ENCODE results near the gene GABRB1.

Gene GABRB1

GRCh38 chr4:47061435-47061834 lies 30.1 kb downstream of the GABRB1 start:
- no peak overlapping the region for H3K27ac ChIP-seq

GRCh38 chr4:47065051-47065481 lies 33.7 kb downstream of the GABRB1 start:
- no peak for TF ChIP-seq CTCF (IDR thresholded peaks at IDR 0.05)
- Histone ChIP-seq H3K27ac (no peak overlapping the region), H3K4me3 (no peak overlapping the region)
- no peak for DNase-seq (ENCODE audit: low spot score)

More at GRCh38 chr4:47061435-47061834, 30.1 kb downstream of the GABRB1 start:
- no peak for DNase-seq (ENCODE audit: low spot score)
- TF ChIP-seq CTCF (IDR thresholded peaks at IDR 0.05), result no peak
- H3K4me3 ChIP-seq, result no peak overlapping the region

- TF ChIP-seq CTCF (IDR thresholded peaks at IDR 0.05), result no peak
- H3K27ac ChIP-seq, result no peak overlapping the region
- H3K4me3 ChIP-seq, result no peak overlapping the region
- DNase-seq (ENCODE audit: low spot score), result no peak
Observed at GRCh38 chr4:47068986-47069385, 37.6 kb downstream of the GABRB1 start.

- Histone ChIP-seq H3K4me3 (no peak overlapping the region), H3K27ac (no peak overlapping the region)
- TF ChIP-seq CTCF (IDR thresholded peaks at IDR 0.05), result no peak
- no peak for DNase-seq (ENCODE audit: low spot score)
Observed at GRCh38 chr4:47071901-47072341, 40.6 kb downstream of the GABRB1 start.

GRCh38 chr4:47073647-47074046 lies 42.3 kb downstream of the GABRB1 start:
- TF ChIP-seq CTCF (IDR thresholded peaks at IDR 0.05), result no peak
- H3K4me3 ChIP-seq, result no peak overlapping the region
- DNase-seq (ENCODE audit: low spot score), result no peak

GRCh38 chr4:47074816-47075215 lies 43.4 kb downstream of the GABRB1 start:
- H3K4me3 ChIP-seq, result no peak overlapping the region
- no peak for TF ChIP-seq CTCF (IDR thresholded peaks at IDR 0.05)
- no peak for DNase-seq (ENCODE audit: low spot score)
- H3K27ac ChIP-seq, result no peak overlapping the region

More at GRCh38 chr4:47073647-47074046, 42.3 kb downstream of the GABRB1 start:
- no peak overlapping the region for H3K27ac ChIP-seq

- H3K27ac ChIP-seq, result no peak overlapping the region
- TF ChIP-seq CTCF (IDR thresholded peaks at IDR 0.05), result no peak
- no peak for DNase-seq (ENCODE audit: low spot score)
Observed at GRCh38 chr4:47075262-47075661, 43.9 kb downstream of the GABRB1 start.

More at GRCh38 chr4:47075262-47075661, 43.9 kb downstream of the GABRB1 start:
- no peak overlapping the region for H3K4me3 ChIP-seq

Measured in coronary artery (tissue), 2 donors.